Endothelial cell of umbilical vein (primary cell): ENCODE results near the gene GGT5.
"Not testable (repeated sequence)": the region's sequence is repeated elsewhere in the genome, so short reads cannot be mapped to it uniquely, and the experiment has no call there.

Experiments
- EZH2 ChIP-seq: IDR thresholded peaks from 2 replicates; pipeline ENCODE4 v1.6.1; 2012; ENCODE audit warnings: borderline replicate concordance, low read depth, mild to moderate bottlenecking, moderate library complexity, low read length, inconsistent platforms; ENCODE audit not compliant: severe bottlenecking
- POLR2AphosphoS5 ChIP-seq: IDR thresholded peaks from 2 replicates; pipeline ENCODE4 v1.6.1; 2012; ENCODE audit warnings: low read depth, mild to moderate bottlenecking, control low read depth, low read length, moderate library complexity; ENCODE audit not compliant: insufficient read depth
- TF ChIP-seq, protein P1 (sequence below), 2 donors: IDR thresholded peaks; 1 replicate in 1 of 2; 2 replicates in 1 of 2; pipeline ENCODE4 v1.5.1; 2011; ENCODE audit warnings: low read length in 2 of 2, mild to moderate bottlenecking in 2 of 2, moderate library complexity in 2 of 2, control low read depth in 1 of 2, inconsistent platforms in 1 of 2, low read depth in 1 of 2; ENCODE audit not compliant: insufficient read depth in 1 of 2; ENCODE audit errors: extremely low read depth in 1 of 2
- TF ChIP-seq, protein P2 (sequence below): IDR thresholded peaks from 2 replicates; pipeline ENCODE4 v1.6.1; 2011; ENCODE audit not compliant: insufficient read depth, insufficient read length

DNA sequence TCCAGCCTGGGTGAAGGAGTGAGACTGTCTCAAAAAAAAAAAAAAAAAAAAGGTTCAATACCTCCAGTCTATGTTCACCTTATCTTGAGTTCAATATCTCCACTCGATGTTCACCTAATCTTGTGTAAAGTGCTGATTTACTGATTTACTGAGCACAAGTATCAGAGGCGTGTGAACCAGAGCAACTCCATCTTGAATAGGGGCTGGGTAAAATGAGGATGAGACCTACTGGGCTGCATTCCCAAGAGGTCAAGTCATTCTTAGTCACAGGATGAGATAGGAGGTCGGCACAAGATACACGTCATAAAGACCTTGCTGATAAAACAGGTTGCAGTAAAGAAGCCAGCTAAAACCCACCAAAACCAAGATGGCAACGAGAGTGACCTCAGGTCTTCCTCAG lies 41.0 kb downstream of the GGT5 start:
- TF ChIP-seq, protein P1, sequence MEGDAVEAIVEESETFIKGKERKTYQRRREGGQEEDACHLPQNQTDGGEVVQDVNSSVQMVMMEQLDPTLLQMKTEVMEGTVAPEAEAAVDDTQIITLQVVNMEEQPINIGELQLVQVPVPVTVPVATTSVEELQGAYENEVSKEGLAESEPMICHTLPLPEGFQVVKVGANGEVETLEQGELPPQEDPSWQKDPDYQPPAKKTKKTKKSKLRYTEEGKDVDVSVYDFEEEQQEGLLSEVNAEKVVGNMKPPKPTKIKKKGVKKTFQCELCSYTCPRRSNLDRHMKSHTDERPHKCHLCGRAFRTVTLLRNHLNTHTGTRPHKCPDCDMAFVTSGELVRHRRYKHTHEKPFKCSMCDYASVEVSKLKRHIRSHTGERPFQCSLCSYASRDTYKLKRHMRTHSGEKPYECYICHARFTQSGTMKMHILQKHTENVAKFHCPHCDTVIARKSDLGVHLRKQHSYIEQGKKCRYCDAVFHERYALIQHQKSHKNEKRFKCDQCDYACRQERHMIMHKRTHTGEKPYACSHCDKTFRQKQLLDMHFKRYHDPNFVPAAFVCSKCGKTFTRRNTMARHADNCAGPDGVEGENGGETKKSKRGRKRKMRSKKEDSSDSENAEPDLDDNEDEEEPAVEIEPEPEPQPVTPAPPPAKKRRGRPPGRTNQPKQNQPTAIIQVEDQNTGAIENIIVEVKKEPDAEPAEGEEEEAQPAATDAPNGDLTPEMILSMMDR (IDR thresholded peaks at IDR 0.05; ENCODE audit: extremely low read depth in 1 of 2, insufficient read depth in 1 of 2, low read depth in 1 of 2, low read length in 2 of 2), result not testable (repeated sequence)
- not testable (repeated sequence) for TF ChIP-seq EZH2, POLR2AphosphoS5
- TF ChIP-seq, protein P2, sequence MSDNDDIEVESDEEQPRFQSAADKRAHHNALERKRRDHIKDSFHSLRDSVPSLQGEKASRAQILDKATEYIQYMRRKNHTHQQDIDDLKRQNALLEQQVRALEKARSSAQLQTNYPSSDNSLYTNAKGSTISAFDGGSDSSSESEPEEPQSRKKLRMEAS, result not testable (repeated sequence)
